ENCODE results near the gene UGT1A9. TPM values are rescaled to one million over a fixed set of nuclear protein-coding genes. Genes with fewer than 3 reads are reported as not detected.

Gene UGT1A9
- polyA plus RNA-seq, 1 donor (not counting 4 experiments of a cell fraction or from before 2014, with no cell fraction given) = not detected

GRCh38 chr2:233799087-233799665 is 127.5 kb downstream of the UGT1A9 start:
- Histone ChIP-seq H3K27me3 (ENCODE audit: control insufficient read depth, extremely low read depth, insufficient read depth, low read length) (peaks cover 6% of the 10 kb centered on the region), H3K9me3 (ENCODE audit: control insufficient read depth, low read depth, low read length) (no peaks in the 10 kb centered on the region), H3K36me3 (ENCODE audit: control insufficient read depth in 2 of 2, extremely low read depth in 1 of 2, insufficient read depth in 2 of 2, low read length in 2 of 2) (no peaks in the 10 kb centered on the region), H3K9ac (ENCODE audit: control insufficient read depth, extremely low read depth, insufficient read depth, low read length) (no peak overlapping the region), H3K4me1 (ENCODE audit: control insufficient read depth, extremely low read depth, insufficient read depth, low read length) (peaks cover 9% of the 10 kb centered on the region), H3K9me1 (ENCODE audit: control insufficient read depth, extremely low read depth, insufficient read depth, low read length) (no peaks in the 10 kb centered on the region), H3K27ac (ENCODE audit: control insufficient read depth, insufficient read depth, low read length) (no peak overlapping the region), H2AFZ (ENCODE audit: control insufficient read depth, low read length) (no peak overlapping the region), H3K4me2 (ENCODE audit: control insufficient read depth, extremely low read depth, insufficient read depth, low read depth, low read length) (no peak overlapping the region), H3K4me3 (ENCODE audit: control insufficient read depth in 2 of 3, extremely low read depth in 1 of 3, insufficient read depth in 2 of 3, low read depth in 1 of 3, low read length in 3 of 3) (no peak overlapping the region), H4K20me1 (ENCODE audit: control insufficient read depth, extremely low read depth, insufficient read depth, low read length) (no peaks in the 10 kb centered on the region), H3K79me2 (ENCODE audit: control insufficient read depth, insufficient read depth, low read length) (no peaks in the 10 kb centered on the region)
- DNase-seq (ENCODE audit: low read depth, low spot score) (no peak), FAIRE-seq (no peak)
- TF ChIP-seq EZH2 (IDR thresholded peaks at IDR 0.05; ENCODE audit: low read length) (no peak), CTCF (optimal IDR thresholded peaks at IDR 0.05 in 1 of 3, IDR thresholded peaks at IDR 0.05 in 1 of 3, conservative IDR thresholded peaks at IDR 0.05 in 1 of 3; ENCODE audit: extremely low read depth in 1 of 3, insufficient read depth in 2 of 3, low read length in 3 of 3) (no peak)
- dilution Hi-C loops (cut with MboI; ENCODE audit: extremely low pct_ligation_motif_present, low sequenced_read_pairs) = no loop called here

- H4K20me1 ChIP-seq (ENCODE audit: control insufficient read depth, extremely low read depth, insufficient read depth, low read length) = no peaks in the 10 kb centered on the region
- H2AFZ ChIP-seq (ENCODE audit: control insufficient read depth, low read length) = no peak overlapping the region
These were observed 128.0 kb downstream of the UGT1A9 start for GRCh38 chr2:233799716-233800115.

More at GRCh38 chr2:233799716-233800115, 128.0 kb downstream of the UGT1A9 start:
- no peaks in the 10 kb centered on the region for H3K79me2 ChIP-seq (ENCODE audit: control insufficient read depth, insufficient read depth, low read length)
- H3K27ac ChIP-seq (ENCODE audit: control insufficient read depth, insufficient read depth, low read length) = no peak overlapping the region
- FAIRE-seq (no peak), DNase-seq (ENCODE audit: low read depth, low spot score) (no peak)
- peaks cover 9% of the 10 kb centered on the region for H3K4me1 ChIP-seq (ENCODE audit: control insufficient read depth, extremely low read depth, insufficient read depth, low read length)
- no peak overlapping the region for H3K4me3 ChIP-seq (ENCODE audit: control insufficient read depth in 2 of 3, extremely low read depth in 1 of 3, insufficient read depth in 2 of 3, low read depth in 1 of 3, low read length in 3 of 3)
- peaks cover 6% of the 10 kb centered on the region for H3K27me3 ChIP-seq (ENCODE audit: control insufficient read depth, extremely low read depth, insufficient read depth, low read length)
- H3K4me2 ChIP-seq (ENCODE audit: control insufficient read depth, extremely low read depth, insufficient read depth, low read depth, low read length) = no peak overlapping the region
- no peaks in the 10 kb centered on the region for H3K9me1 ChIP-seq (ENCODE audit: control insufficient read depth, extremely low read depth, insufficient read depth, low read length)
- TF ChIP-seq CTCF (optimal IDR thresholded peaks at IDR 0.05 in 1 of 3, IDR thresholded peaks at IDR 0.05 in 1 of 3, conservative IDR thresholded peaks at IDR 0.05 in 1 of 3; ENCODE audit: extremely low read depth in 1 of 3, insufficient read depth in 2 of 3, low read length in 3 of 3) (no peak), EZH2 (IDR thresholded peaks at IDR 0.05; ENCODE audit: low read length) (no peak)
- H3K9ac ChIP-seq (ENCODE audit: control insufficient read depth, extremely low read depth, insufficient read depth, low read length) = no peak overlapping the region
- dilution Hi-C loops (cut with MboI; ENCODE audit: extremely low pct_ligation_motif_present, low sequenced_read_pairs) = no loop called here
- no peaks in the 10 kb centered on the region for H3K9me3 ChIP-seq (ENCODE audit: control insufficient read depth, low read depth, low read length)
- no peaks in the 10 kb centered on the region for H3K36me3 ChIP-seq (ENCODE audit: control insufficient read depth in 2 of 2, extremely low read depth in 1 of 2, insufficient read depth in 2 of 2, low read length in 2 of 2)

Measured in keratinocyte (primary cell).